ENCODE data around the gene POU3F1. TPM values are rescaled to one million over a fixed set of nuclear protein-coding genes. Genes with fewer than 3 reads are reported as not detected.
A peak's percentile ranks its signal among the peaks of the same experiment; 100 is the strongest.

Gene POU3F1
- total and polyA plus RNA-seq, 12 donors = 0.05 to 6.9 (median 2.0) TPM

DNA sequence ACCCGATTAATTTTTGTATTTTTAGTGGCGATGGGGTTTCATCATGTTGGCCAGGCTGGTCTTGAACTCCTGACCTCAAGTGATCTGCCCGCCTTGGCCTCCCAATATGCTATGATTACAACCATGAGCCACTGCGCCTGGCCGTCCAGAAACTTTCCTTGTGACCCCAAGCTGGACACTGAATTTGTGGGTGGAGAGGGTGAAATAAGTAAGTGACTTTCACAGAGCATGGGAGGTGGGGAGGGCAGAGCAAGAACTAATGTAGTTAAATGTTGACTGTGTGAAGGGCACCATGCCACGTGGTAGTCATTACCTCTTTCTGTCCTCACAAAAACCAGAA lies 36.8 kb downstream of the POU3F1 start:
- intact Hi-C loops (cut with DNase I) = no loop called here
- H3K27ac ChIP-seq = no peak overlapping the region
- no peaks in the 10 kb centered on the region for H3K36me3 ChIP-seq (replicated peaks in 1 of 2)
- 76 to 89% (median 88%) methylated on average over 5 to 6 of the region's 6 CpGs for WGBS, 4 donors
- no peaks in the 10 kb centered on the region for H3K9me3 ChIP-seq (replicated peaks in 1 of 3)
- DNase-seq = peak in 1 of 7 donors; percentile 10
- H3K27me3 ChIP-seq = no peaks in the 10 kb centered on the region
- H3K4me3 ChIP-seq = no peak overlapping the region
- TF ChIP-seq, protein P1, sequence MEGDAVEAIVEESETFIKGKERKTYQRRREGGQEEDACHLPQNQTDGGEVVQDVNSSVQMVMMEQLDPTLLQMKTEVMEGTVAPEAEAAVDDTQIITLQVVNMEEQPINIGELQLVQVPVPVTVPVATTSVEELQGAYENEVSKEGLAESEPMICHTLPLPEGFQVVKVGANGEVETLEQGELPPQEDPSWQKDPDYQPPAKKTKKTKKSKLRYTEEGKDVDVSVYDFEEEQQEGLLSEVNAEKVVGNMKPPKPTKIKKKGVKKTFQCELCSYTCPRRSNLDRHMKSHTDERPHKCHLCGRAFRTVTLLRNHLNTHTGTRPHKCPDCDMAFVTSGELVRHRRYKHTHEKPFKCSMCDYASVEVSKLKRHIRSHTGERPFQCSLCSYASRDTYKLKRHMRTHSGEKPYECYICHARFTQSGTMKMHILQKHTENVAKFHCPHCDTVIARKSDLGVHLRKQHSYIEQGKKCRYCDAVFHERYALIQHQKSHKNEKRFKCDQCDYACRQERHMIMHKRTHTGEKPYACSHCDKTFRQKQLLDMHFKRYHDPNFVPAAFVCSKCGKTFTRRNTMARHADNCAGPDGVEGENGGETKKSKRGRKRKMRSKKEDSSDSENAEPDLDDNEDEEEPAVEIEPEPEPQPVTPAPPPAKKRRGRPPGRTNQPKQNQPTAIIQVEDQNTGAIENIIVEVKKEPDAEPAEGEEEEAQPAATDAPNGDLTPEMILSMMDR (IDR thresholded peaks at IDR 0.05) = no peak
- no peak for TF ChIP-seq POLR2A (IDR thresholded peaks at IDR 0.05)
- H3K4me1 ChIP-seq (replicated peaks in 1 of 2) = peaks cover 16 to 17% of the 10 kb centered on the region in 2 donors

DNA sequence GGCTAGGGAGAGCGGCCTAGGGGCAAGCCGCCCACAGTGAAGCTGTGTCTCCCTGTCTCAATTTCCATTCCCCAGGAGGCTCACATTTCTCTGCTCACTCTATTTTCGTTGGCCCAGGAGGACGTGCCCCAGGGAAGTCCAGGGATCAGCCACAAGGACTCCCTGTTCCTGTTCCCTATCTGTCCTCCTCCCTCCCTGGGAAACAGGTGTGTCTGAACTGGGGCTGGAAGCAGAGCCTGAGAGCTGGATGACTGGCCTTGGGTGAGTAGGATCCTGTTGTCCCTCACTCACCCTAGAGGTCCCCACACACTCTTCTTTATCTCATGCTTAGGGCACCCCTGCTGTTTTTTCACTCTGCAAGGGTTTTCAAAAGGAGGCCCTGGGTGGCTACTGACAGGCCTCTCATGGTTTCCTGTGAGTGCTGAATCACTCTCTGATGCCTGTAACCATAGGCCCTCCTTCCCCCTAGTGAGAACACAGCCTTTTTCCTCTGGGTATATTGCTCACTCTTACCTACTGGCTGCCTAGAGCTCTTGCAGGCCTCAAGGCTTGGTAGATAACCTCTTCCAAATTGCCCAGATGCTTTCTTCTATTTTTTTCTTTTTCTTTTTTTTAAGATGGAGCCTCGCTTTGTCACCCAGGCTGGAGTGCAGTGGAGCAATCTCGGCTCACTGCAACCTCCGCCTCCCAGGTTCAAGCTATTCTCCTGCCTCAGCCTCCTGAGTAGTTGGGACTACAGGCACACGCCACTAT lies 37.3 kb downstream of the POU3F1 start:
- TF ChIP-seq, protein P1 (IDR thresholded peaks at IDR 0.05) = no peak
- no peak for TF ChIP-seq POLR2A (IDR thresholded peaks at IDR 0.05)
- peak in 2 of 7 donors; percentile 16 to 45 for DNase-seq
- Histone ChIP-seq H3K4me1 (replicated peaks in 1 of 2) (peaks cover 14% of the 10 kb centered on the region in 2 donors), H3K36me3 (replicated peaks in 1 of 2) (no peaks in the 10 kb centered on the region), H3K9me3 (replicated peaks in 1 of 3) (no peaks in the 10 kb centered on the region), H3K27me3 (no peaks in the 10 kb centered on the region), H3K27ac (peak overlapping the region in 1 of 5 donors; percentile 50), H3K4me3 (no peak overlapping the region)
- intact Hi-C loops (cut with DNase I) = no loop called here
- 79 to 90% (median 81%) methylated on average over 7 to 8 of the region's 8 CpGs for WGBS, 4 donors

DNA sequence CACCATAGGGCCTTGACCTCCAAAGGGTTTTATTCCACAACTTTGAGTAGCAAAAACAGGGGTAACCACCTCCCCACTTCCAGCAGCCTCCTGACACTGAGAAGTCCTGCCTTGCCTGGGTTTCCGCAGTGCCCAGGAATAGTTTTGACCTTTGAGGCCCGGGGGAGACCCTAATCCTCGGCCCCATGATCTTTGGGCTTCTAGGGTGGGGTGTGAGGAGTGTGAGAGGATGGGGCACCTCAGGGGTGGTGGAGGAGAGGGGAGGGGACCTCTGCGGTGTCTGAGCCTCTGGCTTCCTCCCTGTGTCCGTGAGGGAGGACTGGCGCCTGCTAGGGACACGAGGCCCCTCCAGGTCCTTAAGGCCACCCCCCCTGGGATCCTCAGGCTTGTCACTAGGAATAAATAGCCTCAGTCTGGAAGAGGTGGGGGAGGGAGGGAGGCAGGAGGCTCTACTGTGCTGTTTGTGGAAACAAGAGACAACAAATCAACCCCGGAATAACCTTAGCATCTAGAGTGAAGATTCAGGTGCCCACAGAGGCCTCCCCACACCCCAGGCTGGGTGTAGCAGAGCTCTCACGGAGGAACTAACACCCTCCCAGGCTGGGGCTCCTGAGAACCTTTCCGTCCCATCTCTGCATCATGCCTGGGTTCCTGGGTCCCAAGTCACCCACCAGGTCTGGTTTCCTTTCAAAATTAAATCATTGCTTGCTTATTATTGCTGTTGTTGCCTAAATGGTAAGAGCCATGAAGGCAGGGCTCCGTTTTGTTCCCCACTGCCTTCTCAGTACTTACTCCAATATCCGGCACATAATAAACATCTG lies 40.4 kb downstream of the POU3F1 start:
- Histone ChIP-seq H3K4me1 (replicated peaks in 1 of 2) (peaks cover 20 to 24% of the 10 kb centered on the region in 2 donors), H3K27ac (peak overlapping the region in 3 of 5 donors; percentile 42 to 84 (median 44)), H3K9me3 (replicated peaks in 1 of 3) (no peaks in the 10 kb centered on the region), H3K36me3 (replicated peaks in 1 of 2) (no peaks in the 10 kb centered on the region), H3K4me3 (peak overlapping the region in 1 of 4 donors; percentile 80), H3K27me3 (no peaks in the 10 kb centered on the region)
- DNase-seq = peak in 1 of 7 donors; percentile 22
- 62 to 69% (median 68%) methylated on average over 11 to 12 of the region's 12 CpGs for WGBS, 4 donors
- TF ChIP-seq, protein P1 (IDR thresholded peaks at IDR 0.05) = no peak
- TF ChIP-seq POLR2A (IDR thresholded peaks at IDR 0.05) = no peak
- intact Hi-C loops (cut with DNase I) = no loop called here

All from adrenal gland (tissue), 12 donors.